HG02852 (cell line): ENCODE results near the gene XKR7.
A peak's percentile ranks its signal among the peaks of the same experiment; 100 is the strongest.
"Not testable (repeated sequence)": the region's sequence is repeated elsewhere in the genome, so short reads cannot be mapped to it uniquely, and the experiment has no call there.

Source experiments
- ATAC-seq: cut with Tn5 transposase; IDR thresholded peaks from one replicate; pipeline ENCODE4 v1.9.1; 2021; ENCODE audit warnings: mild to moderate bottlenecking, moderate library complexity; ENCODE audit not compliant: unreplicated experiment

XKR7 gene

DNA sequence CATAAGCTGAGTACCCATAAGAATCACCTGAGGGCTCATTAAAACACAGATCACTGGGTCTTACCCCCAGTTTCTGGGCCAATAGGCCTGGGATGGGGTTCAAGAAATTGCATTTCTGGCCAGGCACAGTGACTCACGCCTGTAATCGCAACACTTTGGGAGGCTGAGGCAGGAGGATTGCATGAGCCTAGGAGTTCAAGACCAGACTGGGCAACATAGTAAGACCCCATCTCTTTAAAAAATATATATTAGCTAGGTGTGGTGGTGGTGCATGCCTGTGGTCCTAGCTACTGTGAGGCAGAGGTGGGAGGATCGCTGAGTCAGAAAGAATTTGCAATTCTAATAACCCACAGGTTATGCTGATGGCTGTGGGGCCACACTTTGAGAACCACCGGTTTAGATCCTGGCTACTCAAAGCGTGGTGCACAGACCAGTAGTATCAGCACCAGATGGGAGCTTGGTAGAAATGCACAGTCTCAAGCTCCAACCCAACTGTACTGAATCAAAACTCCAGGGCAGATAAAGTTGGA is 44.3 kb downstream of the XKR7 start:
- ATAC-seq = no peak

GRCh38 chr20:32013326-32013725 is 45.4 kb downstream of the XKR7 start:
- ATAC-seq = no peak

GRCh38 chr20:32017711-32018251 is 49.8 kb downstream of the XKR7 start:
- no peak for ATAC-seq

DNA sequence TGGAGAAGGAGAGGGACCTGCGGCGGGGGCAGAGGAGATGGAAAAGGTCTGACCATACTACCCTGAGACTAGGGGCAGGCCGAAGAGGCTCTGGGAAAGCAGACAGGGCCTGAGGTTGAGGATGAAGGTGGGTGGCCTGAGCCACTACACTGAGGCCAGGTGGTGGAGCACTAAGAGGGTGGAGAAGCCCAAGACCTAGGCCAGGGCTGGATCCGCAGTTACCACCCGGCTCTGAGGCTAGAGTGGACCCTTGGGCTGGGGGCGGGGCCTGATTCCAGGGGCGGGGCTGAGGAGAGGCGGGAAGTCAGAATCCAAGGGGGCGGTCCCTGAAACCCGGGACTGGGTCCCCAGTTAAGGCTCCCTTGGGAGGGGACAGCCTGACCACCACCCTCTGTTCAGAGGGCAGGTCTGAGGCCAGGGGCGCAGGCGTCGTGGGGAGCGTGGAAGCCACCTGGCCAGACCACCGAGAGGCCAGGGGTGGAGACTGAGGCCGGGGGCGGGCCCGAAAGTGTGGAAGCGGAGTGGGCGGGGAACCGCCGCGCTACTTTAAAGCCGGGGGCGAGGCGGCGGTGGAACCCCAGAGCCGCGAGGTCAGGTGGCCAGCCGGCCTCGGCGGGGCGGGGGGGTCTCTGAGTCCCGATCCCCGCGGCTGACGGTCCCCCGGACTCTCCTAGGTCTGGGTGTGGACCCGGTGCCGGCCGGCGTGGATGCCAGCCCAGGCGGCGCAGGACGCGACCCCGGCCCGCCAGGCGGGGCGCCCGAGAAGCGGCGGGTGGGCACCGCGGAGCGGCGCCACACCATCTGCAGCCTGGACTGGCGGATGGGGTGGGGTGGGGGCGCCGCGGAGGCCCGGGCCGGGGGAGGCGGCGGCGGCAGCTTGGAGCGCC is 50.6 kb downstream of the XKR7 start:
- peak; percentile 37 for ATAC-seq

- peak; percentile 5 for ATAC-seq
Measured at GRCh38 chr20:32019156-32019510, 51.2 kb downstream of the XKR7 start.

GRCh38 chr20:32019563-32020463 is 51.9 kb downstream of the XKR7 start:
- ATAC-seq = no peak

- no peak for ATAC-seq
Measured at GRCh38 chr20:32021091-32021490, 53.1 kb downstream of the XKR7 start.

- ATAC-seq = no peak
Measured at GRCh38 chr20:32024683-32025295, 56.8 kb downstream of the XKR7 start.

DNA sequence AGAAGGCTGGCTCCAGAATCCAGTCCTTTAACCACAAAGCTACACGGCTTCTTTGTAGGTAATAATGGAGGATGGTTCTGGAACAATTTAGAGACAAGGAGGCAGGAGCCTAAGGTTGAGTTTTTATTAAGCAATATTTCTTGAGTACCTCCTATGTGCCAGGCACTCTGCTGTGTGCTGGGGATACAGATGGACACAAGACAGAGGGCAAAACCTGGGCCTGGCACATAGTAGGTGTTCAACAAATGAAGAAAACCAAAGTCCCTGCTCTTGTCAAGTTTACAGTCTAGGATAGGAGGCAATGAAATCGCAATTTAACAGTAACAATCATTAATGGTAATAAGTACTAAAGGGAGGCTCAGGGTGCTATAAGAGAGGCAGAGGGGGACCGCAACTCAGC is 59.7 kb downstream of the XKR7 start:
- no peak for ATAC-seq

GRCh38 chr20:32028647-32029372 is 60.9 kb downstream of the XKR7 start:
- no peak for ATAC-seq

DNA sequence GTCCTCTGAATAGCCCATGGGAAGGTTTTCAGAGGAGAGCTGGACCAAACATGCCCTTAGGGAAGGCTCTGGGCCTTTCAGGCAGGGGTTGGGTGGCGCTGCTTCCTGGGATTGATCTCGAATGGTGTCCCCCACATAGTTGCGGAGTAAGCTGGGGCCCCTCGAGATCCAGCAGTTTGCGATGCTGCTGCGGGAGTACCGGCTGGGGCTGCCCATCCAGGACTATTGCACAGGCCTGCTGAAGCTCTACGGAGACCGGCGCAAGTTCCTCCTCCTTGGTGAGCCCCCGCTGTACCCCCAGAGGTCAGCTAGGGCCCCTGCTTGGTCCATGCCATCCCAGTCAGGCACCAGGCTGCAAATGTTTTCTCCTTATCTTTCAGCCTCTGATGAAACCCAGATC is 61.6 kb downstream of the XKR7 start:
- ATAC-seq = no peak

DNA sequence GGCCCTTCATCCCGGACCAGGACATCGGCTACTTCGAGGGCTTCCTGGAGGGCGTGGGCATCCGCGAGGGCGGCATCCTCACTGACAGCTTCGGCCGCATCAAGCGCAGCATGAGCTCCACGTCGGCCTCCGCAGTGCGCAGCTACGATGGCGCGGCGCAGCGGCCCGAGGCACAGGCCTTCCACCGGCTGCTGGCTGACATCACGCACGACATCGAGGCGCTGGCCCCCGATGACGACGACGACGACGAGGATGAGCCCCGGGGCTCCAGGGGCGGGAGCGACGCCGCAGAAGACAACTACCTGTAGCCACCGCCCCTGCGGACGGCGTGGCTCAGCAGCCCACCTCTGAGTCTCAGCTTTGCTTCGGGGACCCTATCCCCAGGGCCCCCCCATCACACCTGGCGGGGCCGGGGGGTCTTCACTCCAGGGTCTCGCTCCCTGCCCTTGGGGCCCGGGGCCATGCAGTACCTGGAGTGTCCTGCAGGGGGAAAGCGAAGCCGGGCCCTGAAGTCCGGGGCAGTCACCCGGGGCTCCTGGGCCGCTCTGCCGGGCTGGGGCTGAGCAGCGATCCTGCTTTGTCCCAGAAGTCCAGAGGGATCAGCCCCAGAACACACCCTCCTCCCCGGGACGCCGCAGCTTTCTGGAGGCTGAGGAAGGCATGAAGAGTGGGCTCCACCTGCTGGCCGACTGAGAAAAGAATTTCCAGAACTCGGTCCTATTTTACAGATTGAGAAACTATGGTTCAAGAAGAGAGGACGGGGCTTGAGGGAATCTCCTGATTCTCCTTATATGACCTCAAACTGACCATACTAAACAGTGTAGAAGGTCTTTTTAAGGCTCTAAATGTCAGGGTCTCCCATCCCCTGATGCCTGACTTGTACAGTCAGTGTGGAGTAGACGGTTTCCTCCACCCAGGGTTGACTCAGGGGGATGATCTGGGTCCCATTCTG is 63.3 kb downstream of the XKR7 start:
- no peak for ATAC-seq

GRCh38 chr20:32033316-32033715 is 65.4 kb downstream of the XKR7 start:
- no peak for ATAC-seq

- ATAC-seq = not testable (repeated sequence)
Measured at GRCh38 chr20:32033721-32034120, 65.8 kb downstream of the XKR7 start.

DNA sequence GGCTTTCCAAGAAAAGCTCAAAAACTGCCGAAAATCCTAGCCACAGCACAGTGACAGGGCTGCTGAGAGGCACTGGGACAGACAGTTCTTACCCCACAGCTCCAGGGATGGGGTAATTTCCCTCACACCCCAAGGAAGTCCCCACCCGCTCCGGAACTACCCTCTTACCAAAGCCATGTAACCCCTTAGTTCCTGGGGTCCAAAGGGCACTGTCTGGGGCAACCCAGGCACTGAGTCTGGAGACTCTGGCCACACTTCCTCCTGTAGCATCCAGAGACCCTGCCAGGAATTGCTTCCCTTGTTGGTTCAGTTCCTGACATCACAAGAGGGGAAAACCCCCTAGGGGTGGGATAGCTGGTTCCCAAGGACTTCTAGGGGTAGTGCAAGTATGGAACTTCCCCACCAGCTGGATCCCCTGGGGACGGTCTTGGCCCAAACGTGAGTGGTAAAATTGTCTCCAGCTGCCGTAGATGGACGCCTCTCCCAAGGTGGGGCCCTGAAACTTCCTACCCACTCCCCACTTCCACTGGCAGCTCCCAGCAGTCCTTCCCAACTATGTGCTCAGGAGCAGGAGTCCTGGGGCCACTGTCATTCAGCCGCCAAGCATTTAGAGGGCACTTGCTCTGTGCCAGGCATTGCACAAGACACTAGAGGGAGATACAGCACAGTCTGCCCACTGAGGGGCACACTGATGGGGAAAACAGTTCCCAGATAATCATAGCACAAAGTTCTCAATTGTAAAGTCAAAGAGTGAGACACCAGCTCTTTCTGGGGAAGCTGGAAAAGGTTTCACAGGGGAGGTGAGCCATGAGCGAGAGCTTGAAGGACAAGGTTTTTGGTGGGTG is 66.9 kb downstream of the XKR7 start:
- ATAC-seq = no peak

GRCh38 chr20:32035426-32035779 is 67.5 kb downstream of the XKR7 start:
- ATAC-seq = no peak

DNA sequence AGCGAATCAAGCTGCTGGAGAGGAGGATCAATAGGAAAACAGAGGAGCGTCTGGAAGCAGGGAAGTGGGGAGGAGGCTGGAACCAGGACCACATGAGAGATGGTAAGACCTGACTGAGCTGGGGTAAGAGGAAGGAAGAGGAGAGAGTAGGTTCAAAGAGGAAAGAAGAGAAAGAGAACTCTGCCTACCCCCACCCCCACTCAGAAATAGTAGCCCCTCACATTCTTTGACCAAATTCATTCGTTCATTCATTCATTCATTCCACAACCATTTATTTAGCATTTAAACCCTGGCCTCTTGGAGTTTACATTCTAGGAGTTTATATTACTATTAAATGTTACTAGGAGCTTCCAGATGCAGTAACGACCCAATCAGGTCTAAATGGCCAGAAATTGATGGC is 68.3 kb downstream of the XKR7 start:
- no peak for ATAC-seq

DNA sequence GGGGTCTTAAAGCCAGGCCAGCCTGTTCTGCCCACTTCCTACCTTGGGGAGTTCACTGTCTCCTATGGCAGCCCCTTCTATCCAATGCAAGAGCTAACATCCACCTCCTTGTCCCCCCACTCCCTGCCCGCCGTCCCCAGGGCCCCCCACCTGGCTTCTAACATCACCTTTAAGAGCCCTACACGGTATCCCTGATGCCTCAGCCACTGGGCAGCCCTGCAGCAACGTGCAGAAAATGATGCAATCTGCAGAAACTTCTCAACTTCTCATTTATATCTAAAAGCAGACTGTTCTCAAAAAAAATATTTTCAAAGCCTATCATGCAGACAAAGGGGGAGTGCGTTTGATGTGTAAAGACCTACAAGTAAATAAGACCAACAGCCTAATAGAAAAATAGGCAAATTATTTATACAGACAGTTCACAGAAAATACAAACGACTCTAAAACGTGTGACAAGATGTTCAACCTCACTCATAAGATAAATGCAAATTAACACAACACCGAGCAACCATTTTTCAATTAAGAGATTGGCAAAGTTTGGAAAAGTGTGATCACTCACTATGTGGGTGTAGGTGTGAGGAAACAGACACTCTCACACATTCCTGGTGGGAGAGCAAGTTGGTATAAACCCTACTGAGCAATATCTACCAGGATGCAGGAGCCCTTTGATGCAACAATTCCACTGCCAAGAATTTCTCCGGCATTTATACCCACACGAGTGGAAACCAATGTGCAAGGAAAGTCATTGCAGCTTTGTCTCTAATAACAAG is 69.0 kb downstream of the XKR7 start:
- no peak for ATAC-seq
